Neural crest cell (in vitro differentiated cells): ENCODE data around the gene DVL3. TPM values are rescaled to one million over a fixed set of nuclear protein-coding genes. Genes with fewer than 3 reads are reported as not detected.
A peak's percentile ranks its signal among the peaks of the same experiment; 100 is the strongest.
"Not testable (repeated sequence)": the region's sequence is repeated elsewhere in the genome, so short reads cannot be mapped to it uniquely, and the experiment has no call there.

Experiments used
- DNase-seq: peaks from one replicate; pipeline ENCODE4 v3.0.0; 2021; ENCODE audit warnings: low read depth, mixed read lengths, low spot score
- H3K27ac Mint-ChIP-seq: one replicate; pipeline ENCODE4 v1.8.0; 2021; ENCODE audit warnings: mild to moderate bottlenecking, mixed read lengths; ENCODE audit not compliant: unreplicated experiment
- H3K27me3 Mint-ChIP-seq: 2 replicates; pipeline ENCODE4 v1.8.0; 2021; ENCODE audit warnings: low read depth, mild to moderate bottlenecking, mixed read lengths
- H3K36me3 Mint-ChIP-seq: 2 replicates; pipeline ENCODE4 v1.8.0; 2021; ENCODE audit warnings: low read depth, mild to moderate bottlenecking, mixed read lengths
- H3K4me1 Mint-ChIP-seq: 2 replicates; pipeline ENCODE4 v1.8.0; 2021; ENCODE audit warnings: mixed read lengths
- H3K4me3 Mint-ChIP-seq: one replicate; pipeline ENCODE4 v1.8.0; 2021; ENCODE audit warnings: mild to moderate bottlenecking, mixed read lengths
- H3K9me3 Mint-ChIP-seq: 2 replicates; pipeline ENCODE4 v1.8.0; 2021; ENCODE audit warnings: mixed read lengths
- CTCF ChIP-seq: fragments of 200-600 bp; sonication (generic); conservative IDR thresholded peaks from 2 replicates; pipeline ENCODE4 v1.5.0; 2021; ENCODE audit warnings: antibody characterized with exemption, mild to moderate bottlenecking
- long read RNA-seq: library from polyadenylated mRNA; unstranded; transcript quantifications from one replicate; pipeline ENCODE4 v2.0.0, GENCODE V29; 2020
- total RNA-seq: library from RNA; stranded (reverse); gene quantifications from 2 replicates; pipeline ENCODE4 v1.2.1, GENCODE V29; 2021

The DVL3 gene
- total RNA-seq: 90.9 and 93.8 TPM in 2 replicates
- long read RNA-seq, partial matches to known transcripts: 0 of 2 reads
- long read RNA-seq, other reads (novel, unspliced or antisense): 2 of 2 reads

DNA sequence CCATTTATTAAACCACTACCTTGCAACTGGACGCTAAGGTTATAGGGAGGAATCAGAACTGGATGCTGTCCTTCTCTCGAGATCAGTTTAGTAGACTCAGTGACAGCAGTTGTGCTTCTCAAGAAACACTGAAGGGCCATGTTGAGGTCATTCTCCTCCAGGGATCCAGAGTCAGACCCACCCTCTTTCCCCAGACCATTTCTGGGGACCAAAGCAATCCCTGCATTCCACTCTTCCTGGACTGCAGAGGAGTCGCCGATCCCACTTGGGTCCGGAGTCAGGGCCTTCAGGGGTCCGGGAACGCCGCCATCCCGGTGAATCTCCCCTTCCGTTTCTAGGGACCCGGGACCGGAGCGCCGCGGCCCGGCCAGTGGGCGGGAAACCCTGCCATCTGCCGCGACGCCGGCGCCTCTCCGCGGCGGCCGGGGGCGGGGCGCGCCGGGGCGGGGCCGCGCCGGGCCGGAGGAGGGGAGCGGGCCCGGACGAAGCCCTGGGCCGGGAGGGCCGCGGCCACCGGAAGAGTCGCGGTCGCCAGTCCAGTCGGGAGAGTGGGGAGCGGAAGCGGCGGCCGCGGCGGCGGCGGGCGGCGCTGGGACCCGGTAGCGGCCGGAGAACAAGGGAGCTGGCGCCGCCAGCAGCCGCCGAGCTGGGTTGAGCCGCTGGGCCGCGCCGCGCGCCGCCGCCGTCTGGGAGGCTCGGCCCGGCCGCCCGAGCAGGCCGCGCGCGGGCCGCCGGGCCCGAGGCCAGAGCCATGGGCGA, at the start of gene DVL3:
Gene DVL3, plus strand, starts transcription at position 493 of the 759 bp plus-strand sequence. Its CDS starts 259 bp downstream, at position 752.
- peak within 1 kb of the TSS; percentile 93 for H3K4me3 Mint-ChIP-seq
- no peaks in the 10 kb centered on the region for H3K36me3 Mint-ChIP-seq
- no peaks in the 10 kb centered on the region for H3K9me3 Mint-ChIP-seq
- peak; percentile 41 for DNase-seq
- peak within 1 kb of the TSS; percentile 96 for H3K27ac Mint-ChIP-seq
- no peak for TF ChIP-seq CTCF
- H3K4me1 Mint-ChIP-seq: peaks cover 42% of the 10 kb centered on the region
- no peaks in the 10 kb centered on the region for H3K27me3 Mint-ChIP-seq

DNA sequence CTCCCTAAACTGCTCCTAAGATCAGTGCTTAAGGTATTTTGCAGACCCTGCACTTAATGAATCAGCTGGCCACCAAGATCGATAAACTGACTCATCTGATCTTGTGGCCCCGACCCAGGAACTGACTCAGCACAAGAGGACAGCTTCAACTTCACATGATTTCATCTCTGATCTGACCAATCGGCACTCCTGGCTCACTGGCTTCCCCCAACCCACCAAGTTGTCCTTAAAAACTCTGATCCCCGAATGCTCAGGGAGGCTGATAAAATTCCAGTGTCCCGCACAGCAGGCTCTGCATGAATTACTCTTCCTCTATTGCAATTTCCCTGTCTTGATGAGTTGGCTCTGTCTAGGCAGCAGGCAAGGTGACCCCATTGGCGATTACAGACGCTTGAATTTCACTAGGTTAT, 44.9 kb upstream of the DVL3 start:
- no peak overlapping the region for H3K27ac Mint-ChIP-seq
- no peak overlapping the region for H3K4me3 Mint-ChIP-seq
- peaks cover 16% of the 10 kb centered on the region for H3K27me3 Mint-ChIP-seq
- no peak for TF ChIP-seq CTCF
- no peaks in the 10 kb centered on the region for H3K36me3 Mint-ChIP-seq
- no peak for DNase-seq
- no peaks in the 10 kb centered on the region for H3K9me3 Mint-ChIP-seq
- H3K4me1 Mint-ChIP-seq: no peaks in the 10 kb centered on the region

DNA sequence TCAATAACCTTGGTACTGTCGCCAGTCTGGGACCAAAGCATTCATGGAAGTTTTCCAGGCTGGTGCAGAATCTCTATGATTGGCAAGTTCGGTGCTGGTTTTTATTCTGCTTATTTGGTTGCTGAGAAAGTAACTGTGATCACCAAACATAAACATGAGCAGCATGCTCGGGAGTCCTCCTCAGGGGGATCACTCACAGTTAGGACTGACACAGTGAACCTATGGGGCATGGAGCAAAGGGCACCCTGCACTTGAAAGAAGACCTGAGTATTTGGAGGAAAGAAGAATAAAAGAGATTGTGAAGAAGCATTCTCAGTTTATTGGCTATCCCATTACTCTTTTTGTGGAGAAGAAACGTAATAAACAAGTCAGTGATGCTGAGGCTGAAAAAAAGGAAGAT, 39.2 kb upstream of the DVL3 start:
- Mint-ChIP-seq H3K4me1 (no peaks in the 10 kb centered on the region), H3K9me3 (no peaks in the 10 kb centered on the region), H3K36me3 (no peaks in the 10 kb centered on the region), H3K27me3 (peaks cover 26% of the 10 kb centered on the region), H3K4me3 (no peak overlapping the region), H3K27ac (no peak overlapping the region)
- no peak for TF ChIP-seq CTCF
- no peak for DNase-seq

DNA sequence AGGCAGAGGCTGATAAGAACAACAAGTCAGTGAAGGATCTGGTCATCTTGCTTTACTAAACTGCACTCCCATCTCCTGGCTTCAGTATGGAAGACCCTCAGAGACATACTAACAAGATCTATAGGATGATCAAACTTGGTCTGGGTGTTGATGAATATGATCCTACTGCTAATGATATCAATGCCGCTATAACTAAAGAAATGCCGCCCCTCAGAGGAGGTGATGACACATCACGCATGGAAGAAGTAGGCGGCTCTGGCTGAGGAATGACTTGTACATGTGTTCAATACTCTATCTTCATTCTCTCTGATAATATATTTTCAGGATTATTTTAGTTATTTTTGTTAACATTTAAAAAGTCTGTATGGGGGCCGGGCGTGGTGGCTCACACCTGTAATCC, 37.5 kb upstream of the DVL3 start:
- Mint-ChIP-seq H3K27me3 (peaks cover 26% of the 10 kb centered on the region), H3K27ac (no peak overlapping the region), H3K4me1 (no peaks in the 10 kb centered on the region), H3K9me3 (no peaks in the 10 kb centered on the region), H3K4me3 (no peak overlapping the region), H3K36me3 (no peaks in the 10 kb centered on the region)
- TF ChIP-seq CTCF: no peak
- DNase-seq: no peak

- H3K4me1 Mint-ChIP-seq, H3K4me3 Mint-ChIP-seq, H3K36me3 Mint-ChIP-seq, H3K9me3 Mint-ChIP-seq, DNase-seq, H3K27ac Mint-ChIP-seq: not testable (repeated sequence)
- peaks cover 17% of the 10 kb centered on the region for H3K27me3 Mint-ChIP-seq
These were observed 34.1 kb upstream of the DVL3 start for GRCh38 chr3:184121031-184121430.

DNA sequence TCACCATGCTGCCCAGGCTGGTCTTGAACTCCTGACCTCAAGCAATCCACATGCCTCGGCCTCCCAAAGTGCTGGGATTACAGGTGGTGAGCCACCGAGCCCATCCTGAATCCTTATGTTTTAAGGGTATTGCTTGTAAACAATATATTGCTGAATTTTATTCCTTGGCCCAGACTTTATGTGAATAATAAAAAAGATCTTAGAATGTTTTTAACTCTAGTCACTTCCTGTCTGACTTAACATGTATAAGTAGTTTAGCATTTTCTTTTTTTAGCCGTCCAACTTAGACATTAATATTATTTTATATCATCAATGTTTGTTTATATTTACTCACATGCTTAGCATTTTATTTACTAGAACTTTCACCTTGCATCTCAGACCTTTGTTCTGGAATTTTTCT, 29.2 kb upstream of the DVL3 start:
- DNase-seq: no peak
- Mint-ChIP-seq H3K4me1 (no peaks in the 10 kb centered on the region), H3K9me3 (no peaks in the 10 kb centered on the region), H3K36me3 (no peaks in the 10 kb centered on the region), H3K4me3 (no peak overlapping the region), H3K27ac (no peak overlapping the region), H3K27me3 (no peaks in the 10 kb centered on the region)
- no peak for TF ChIP-seq CTCF
